ENCODE measurements around the gene FGFBP1. TPM values are rescaled to one million over a fixed set of nuclear protein-coding genes. Genes with fewer than 3 reads are reported as not detected.

FGFBP1 gene
- total RNA-seq (2022) (9.5 and 13.8 TPM in 2 replicates), Bru-seq, nascent RNA (percentile 49 among the genes with signal in this experiment), BruChase-seq, experiment 1, labeled RNA remaining after a 6-hour chase (percentile 65 among the genes with signal in this experiment), BruChase-seq, experiment 2, labeled RNA remaining after a 2-hour chase (percentile 49 among the genes with signal in this experiment)
- long read RNA-seq, partial matches to known transcripts = 11 of 11 reads
- long read RNA-seq, other reads (novel, unspliced or antisense) = 0 of 11 reads

GRCh38 chr4:15938640-15939039, at the start of gene FGFBP1:
FGFBP1 (minus strand) TSS chr4:15938740; CDS start chr4:15936632, 2,108 bp downstream.
- DNase-seq (ENCODE audit: unreplicated experiment) = no peak
- no TSS peak for BruUV-seq (replicated peaks)
- TF ChIP-seq CTCF (IDR thresholded peaks at IDR 0.05; ENCODE audit: unreplicated experiment) = no peak
- no peaks in the 10 kb centered on the region for H3K9me3 Mint-ChIP-seq (ENCODE audit: unreplicated experiment)
- H3K4me3 Mint-ChIP-seq (ENCODE audit: unreplicated experiment) = peak within 1 kb of the TSS; percentile 58
- H3K36me3 Mint-ChIP-seq (ENCODE audit: insufficient read depth, unreplicated experiment) = peaks cover 13% of the 10 kb centered on the region
- ChIA-PET POLR2A (interaction anchor here (0.8 to 6.0 kb wide), 10 partner anchors 9 to 56 kb away, joined by 3 to 28 read pairs (median 4); no protein-coding TSS in a partner anchor), CTCF (interaction anchor here (0.6 to 6.8 kb wide), 8 partner anchors 11 to 133 kb away, joined by 3 to 55 read pairs (median 4); no protein-coding TSS in a partner anchor)
- H3K27ac Mint-ChIP-seq (ENCODE audit: low read depth, unreplicated experiment) = no peak within 1 kb of the TSS
- intact Hi-C loops (cut with micrococcal nuclease) = loop anchor here (5.0 kb wide), 1 partner anchor 56 kb away; no protein-coding TSS in a partner anchor
- H3K4me1 Mint-ChIP-seq (ENCODE audit: insufficient read depth, unreplicated experiment) = peaks cover 30% of the 10 kb centered on the region
- H3K27me3 Mint-ChIP-seq (ENCODE audit: insufficient read depth, unreplicated experiment) = no peaks in the 10 kb centered on the region

GRCh38 chr4:15988222-15988621, 49.7 kb upstream of the FGFBP1 start:
- intact Hi-C loops (cut with micrococcal nuclease) = no loop called here
- no peak overlapping the region for H3K4me3 Mint-ChIP-seq (ENCODE audit: unreplicated experiment)
- no peak for TF ChIP-seq CTCF (IDR thresholded peaks at IDR 0.05; ENCODE audit: unreplicated experiment)
- H3K9me3 Mint-ChIP-seq (ENCODE audit: unreplicated experiment) = no peaks in the 10 kb centered on the region
- CTCF ChIA-PET = interaction anchor here (0.7 to 1.4 kb wide), 3 partner anchors 13 to 126 kb away, joined by 3 to 6 read pairs (median 3); no protein-coding TSS in a partner anchor
- H3K27me3 Mint-ChIP-seq (ENCODE audit: insufficient read depth, unreplicated experiment) = peaks cover 19% of the 10 kb centered on the region
- BruUV-seq (replicated peaks) = no TSS peak
- DNase-seq (ENCODE audit: unreplicated experiment) = no peak
- POLR2A ChIA-PET = no interaction called here
- no peak overlapping the region for H3K27ac Mint-ChIP-seq (ENCODE audit: low read depth, unreplicated experiment)
- H3K36me3 Mint-ChIP-seq (ENCODE audit: insufficient read depth, unreplicated experiment) = no peaks in the 10 kb centered on the region
- peaks cover 4% of the 10 kb centered on the region for H3K4me1 Mint-ChIP-seq (ENCODE audit: insufficient read depth, unreplicated experiment)

- Mint-ChIP-seq H3K36me3 (ENCODE audit: insufficient read depth, unreplicated experiment) (no peaks in the 10 kb centered on the region), H3K9me3 (ENCODE audit: unreplicated experiment) (no peaks in the 10 kb centered on the region), H3K4me3 (ENCODE audit: unreplicated experiment) (no peak overlapping the region), H3K27ac (ENCODE audit: low read depth, unreplicated experiment) (no peak overlapping the region), H3K27me3 (ENCODE audit: insufficient read depth, unreplicated experiment) (peaks cover 19% of the 10 kb centered on the region), H3K4me1 (ENCODE audit: insufficient read depth, unreplicated experiment) (peaks cover 12% of the 10 kb centered on the region)
- no peak for TF ChIP-seq CTCF (IDR thresholded peaks at IDR 0.05; ENCODE audit: unreplicated experiment)
- no peak for DNase-seq (ENCODE audit: unreplicated experiment)
- no TSS peak for BruUV-seq (replicated peaks)
- intact Hi-C loops (cut with micrococcal nuclease) = no loop called here
- POLR2A ChIA-PET = no interaction called here
- CTCF ChIA-PET = interaction anchor here (0.7 to 1.8 kb wide), 4 partner anchors 14 to 278 kb away, joined by 3 to 8 read pairs (median 4); no protein-coding TSS in a partner anchor
Measured at GRCh38 chr4:15986907-15987306, 48.4 kb upstream of the FGFBP1 start.

- no peak overlapping the region for H3K4me3 Mint-ChIP-seq (ENCODE audit: unreplicated experiment)
- no peaks in the 10 kb centered on the region for H3K36me3 Mint-ChIP-seq (ENCODE audit: insufficient read depth, unreplicated experiment)
- H3K27me3 Mint-ChIP-seq (ENCODE audit: insufficient read depth, unreplicated experiment) = peaks cover 27% of the 10 kb centered on the region
- TF ChIP-seq CTCF (IDR thresholded peaks at IDR 0.05; ENCODE audit: unreplicated experiment) = no peak
- ChIA-PET CTCF (interaction anchor here (1.0 to 1.2 kb wide), 2 partner anchors 18 to 178 kb away, joined by 3 to 8 read pairs; no protein-coding TSS in a partner anchor), POLR2A (interaction anchor here (0.5 kb wide), 1 partner anchor 567 kb away, joined by 3 read pairs; no protein-coding TSS in a partner anchor)
- BruUV-seq (replicated peaks) = no TSS peak
- DNase-seq (ENCODE audit: unreplicated experiment) = no peak
- no peaks in the 10 kb centered on the region for H3K9me3 Mint-ChIP-seq (ENCODE audit: unreplicated experiment)
- H3K27ac Mint-ChIP-seq (ENCODE audit: low read depth, unreplicated experiment) = no peak overlapping the region
- peaks cover 12% of the 10 kb centered on the region for H3K4me1 Mint-ChIP-seq (ENCODE audit: insufficient read depth, unreplicated experiment)
- intact Hi-C loops (cut with micrococcal nuclease) = no loop called here
Measured at GRCh38 chr4:15983610-15984009, 45.1 kb upstream of the FGFBP1 start.
